HG03039 (cell line): ENCODE measurements around the gene ZNF784.

Experiments
- ATAC-seq: cut with Tn5 transposase; IDR thresholded peaks from one replicate; pipeline ENCODE4 v1.9.1; 2021; ENCODE audit warnings: mild to moderate bottlenecking, moderate library complexity; ENCODE audit not compliant: unreplicated experiment

ZNF784 gene

DNA sequence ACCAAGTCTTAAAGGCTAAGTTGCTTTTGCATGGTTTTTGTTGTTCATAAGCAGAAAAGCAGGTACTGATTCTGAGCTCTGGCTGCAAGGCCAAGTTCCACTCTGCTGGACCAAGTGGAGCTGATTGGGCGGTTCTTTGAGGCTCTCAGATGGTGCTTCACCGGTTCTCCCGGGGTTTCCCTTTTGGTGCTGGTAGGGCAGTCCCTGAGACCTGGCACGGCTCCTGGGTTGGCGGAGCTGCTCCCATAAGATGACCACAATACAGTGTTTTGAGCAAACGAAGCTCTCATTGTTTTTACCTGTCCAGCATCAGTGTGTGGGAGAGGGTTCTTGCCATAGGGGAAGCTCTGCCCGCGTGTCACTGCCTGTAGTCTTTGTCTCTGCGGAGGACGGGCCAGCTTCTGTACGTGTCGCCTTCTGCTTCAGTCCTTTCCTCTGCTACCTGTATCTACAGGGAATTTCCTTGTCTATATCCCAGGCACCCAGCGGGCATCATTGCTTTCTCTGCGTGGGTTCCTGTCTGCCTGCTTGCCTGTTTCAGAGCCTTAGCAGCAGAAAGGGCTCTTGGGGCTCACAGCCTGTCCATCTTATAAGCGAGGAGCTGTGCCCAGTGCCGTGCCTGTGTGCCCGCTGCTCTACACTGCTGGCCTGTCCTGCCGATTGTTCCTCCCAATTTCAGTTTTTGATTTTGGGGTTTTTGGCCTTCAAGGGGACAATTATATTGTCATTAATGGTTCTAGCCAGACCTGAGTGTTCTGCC lies 32.8 kb upstream of the ZNF784 start:
- ATAC-seq, result no peak

DNA sequence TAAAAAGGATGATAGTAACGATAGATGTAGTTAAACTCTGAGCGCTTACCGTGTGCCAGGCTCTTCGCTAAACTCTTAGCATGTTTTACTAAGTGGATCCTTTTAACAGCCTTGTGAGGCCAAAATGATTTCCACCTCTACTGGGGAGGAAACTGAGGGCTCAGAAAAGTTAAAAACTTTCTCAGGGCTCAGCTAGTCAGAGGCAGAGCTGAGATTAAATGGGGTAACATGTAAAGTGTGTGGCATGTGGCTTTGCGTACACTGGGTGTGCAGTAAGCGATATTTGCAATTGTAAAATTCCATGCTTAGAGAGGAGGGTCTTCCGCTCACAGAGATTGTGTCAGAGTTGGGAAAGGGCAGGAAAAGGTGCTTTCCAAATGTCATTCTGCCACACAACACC lies 32.2 kb upstream of the ZNF784 start:
- no peak for ATAC-seq

DNA sequence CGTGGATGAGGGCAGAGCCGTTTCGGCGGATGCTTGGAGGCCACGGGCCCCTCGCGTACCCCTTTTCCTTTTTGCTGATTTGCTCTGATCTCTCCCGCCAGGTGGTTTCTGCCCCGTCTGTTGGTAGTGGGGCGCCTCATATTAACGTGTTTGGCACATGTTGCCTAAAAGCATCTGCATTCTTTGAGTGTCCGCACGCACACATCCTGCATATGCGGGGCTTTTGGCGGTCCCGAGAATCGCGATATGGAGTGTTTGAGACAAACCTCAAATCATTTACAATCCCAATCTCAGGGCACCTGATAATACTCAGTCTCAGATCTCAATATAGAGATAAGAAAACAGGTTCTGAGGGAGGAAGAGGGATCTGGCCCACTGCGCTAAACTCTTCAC lies 31.3 kb upstream of the ZNF784 start:
- ATAC-seq, result no peak

DNA sequence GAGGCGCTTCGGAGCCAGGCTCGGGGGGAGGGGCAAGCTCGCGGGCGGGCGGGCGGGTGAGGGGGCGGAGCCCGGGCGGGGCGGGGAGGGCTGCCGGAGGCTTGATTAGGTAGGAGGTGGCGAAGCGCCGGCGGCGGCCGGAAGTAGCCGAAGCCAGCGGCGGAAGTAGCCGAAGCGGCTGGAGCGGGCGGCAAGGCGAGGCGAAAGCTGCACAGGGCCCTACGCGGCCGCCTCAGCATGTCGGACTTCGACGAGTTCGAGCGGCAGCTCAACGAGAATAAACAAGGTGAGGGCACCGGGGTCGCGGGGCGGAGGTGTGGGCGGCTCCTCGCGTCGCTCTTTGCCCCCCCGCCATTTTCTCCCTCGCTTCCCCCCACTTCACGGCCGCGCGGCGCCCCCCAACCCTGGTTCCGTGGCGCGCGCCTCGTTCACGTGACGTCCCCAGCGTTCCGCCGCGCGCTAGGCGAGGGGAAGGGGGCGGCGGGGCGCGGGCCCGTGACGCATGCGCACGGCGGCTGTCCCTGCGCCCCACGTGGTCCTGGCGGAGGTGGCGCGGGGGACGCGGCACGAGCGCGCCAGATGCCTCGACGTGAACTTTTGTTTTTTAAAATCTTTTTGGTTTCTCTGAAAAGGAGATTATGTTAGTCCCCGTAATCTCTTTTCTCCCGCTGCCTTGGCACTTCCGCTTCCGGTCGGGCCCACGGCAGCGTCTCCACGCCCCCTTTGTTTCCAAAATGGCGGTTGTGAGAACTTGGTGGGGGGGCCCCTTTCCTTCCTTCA lies 30.7 kb upstream of the ZNF784 start, which contains the start of gene U2AF2:
Gene U2AF2 (plus strand): TSS at position 168 of the 780 bp plus-strand sequence. CDS start 70 bp downstream, at position 238.
- peak; percentile 27 for ATAC-seq

DNA sequence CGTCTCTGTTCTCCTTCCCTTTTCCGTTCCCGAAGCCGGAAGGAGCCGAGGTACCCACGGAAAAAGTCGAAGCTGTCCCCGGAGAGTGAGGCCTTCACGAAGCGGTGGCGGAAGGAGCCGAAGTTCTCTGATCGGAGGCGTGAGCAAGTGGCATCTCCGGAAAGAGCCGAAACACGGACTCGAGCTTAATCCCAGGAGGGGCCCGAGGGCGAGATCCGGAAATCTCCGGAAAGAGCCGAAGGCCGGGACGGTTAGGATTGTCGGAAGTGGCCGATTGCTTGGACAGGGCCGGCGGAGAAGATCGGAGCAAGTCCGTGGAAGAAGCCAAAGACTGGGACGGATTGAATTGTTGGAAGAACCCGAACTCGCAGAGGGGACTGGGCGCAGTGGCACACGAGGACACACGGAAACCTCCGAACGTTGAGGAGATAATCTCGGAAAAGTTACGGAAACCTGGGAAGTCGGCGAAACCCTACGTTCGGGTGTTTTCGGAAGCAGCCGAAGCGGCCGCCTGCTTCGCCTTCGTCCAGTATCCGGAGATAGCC lies 30.0 kb upstream of the ZNF784 start:
- ATAC-seq, result peak; percentile 44

DNA sequence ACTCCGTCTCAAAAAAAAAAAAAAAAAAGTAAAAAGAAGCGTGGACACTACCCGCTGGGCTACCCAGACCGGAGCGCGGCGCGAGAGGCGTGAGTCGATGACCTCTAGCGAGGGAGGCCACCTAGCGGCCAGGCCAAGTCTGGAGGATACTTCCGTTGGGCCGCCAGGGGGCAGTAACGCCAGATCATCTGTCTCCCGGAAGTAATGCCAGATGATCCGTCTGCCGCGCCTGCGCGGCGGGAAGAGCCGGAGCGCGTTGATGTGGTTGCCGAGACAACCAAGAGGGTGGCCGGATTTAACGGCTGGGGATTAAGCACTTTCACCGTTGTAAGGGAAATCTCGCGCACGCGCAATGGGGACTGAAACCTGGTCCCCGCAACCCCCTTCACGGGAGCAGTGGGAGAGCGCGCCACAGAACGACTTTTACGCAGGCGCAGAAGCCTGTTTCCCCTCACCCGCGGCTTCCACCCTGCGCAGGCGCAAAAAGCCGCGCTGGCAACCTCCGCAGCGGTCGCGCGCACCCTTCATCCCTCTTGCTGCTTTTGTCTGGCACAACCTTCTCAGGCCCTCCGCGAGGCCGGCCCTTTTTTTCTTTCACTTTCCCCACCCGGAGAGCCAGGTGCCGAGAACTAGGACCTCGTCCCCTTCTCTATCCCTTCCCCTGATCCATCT lies 29.4 kb upstream of the ZNF784 start:
- ATAC-seq, result peak; percentile 36

DNA sequence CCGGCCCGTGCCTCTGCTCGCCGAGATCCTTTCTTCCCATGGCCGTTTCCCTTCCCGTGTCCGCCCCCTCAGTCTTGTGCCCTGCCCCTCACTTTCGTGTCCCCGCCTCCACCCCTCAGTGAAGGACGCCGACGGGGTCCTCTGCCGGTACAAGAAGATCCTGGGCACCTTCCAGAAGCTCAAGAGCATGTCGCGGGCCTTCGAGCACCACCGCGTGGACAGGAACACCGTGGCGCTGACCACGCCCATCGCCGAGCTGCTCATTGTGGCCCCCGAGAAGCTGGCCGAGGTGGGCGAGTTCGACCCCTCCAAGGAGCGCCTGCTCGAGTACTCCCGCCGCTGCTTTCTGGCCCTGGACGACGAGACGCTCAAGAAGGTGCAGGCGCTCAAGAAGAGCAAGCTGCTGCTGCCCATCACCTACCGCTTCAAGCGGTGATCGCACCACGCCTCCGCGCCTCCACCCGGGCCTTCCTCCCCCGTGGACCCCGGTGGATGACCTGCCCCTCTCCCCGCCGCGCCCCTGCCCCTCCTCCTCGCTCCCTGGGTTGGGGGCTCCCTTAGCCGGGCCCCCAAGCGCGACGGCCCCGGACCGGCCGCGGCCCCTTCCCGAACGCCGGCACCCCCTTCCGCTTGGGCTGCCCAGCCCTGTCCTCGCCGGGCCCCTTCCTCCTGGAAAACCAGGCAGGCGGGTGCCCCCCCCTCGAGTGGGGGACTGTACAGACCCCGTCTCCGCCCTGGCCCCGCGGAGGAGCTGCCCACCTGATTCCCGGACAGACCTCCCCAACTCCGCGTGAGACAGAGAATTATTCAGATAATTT lies 28.2 kb upstream of the ZNF784 start:
- ATAC-seq, result no peak

DNA sequence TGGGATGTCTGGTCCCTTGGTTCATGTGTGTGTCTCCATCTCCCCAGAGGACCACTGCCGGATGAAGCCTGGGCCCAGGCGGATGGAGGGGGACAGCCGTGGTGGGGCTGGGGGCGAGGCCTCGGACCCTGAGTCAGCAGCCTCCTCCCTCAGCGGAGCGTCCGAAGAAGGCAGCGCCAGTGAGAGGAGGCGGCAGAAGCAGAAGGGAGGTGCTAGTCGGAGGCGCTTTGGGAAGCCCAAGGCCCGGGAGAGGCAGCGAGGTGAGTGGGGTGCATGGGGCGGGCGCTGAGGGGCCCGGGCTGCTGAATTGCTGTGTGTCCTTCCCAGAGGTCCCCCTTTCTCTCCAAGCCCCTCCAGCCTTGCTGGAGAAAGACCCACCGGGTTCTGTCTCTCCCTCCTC lies 26.9 kb upstream of the ZNF784 start:
- ATAC-seq, result no peak

DNA sequence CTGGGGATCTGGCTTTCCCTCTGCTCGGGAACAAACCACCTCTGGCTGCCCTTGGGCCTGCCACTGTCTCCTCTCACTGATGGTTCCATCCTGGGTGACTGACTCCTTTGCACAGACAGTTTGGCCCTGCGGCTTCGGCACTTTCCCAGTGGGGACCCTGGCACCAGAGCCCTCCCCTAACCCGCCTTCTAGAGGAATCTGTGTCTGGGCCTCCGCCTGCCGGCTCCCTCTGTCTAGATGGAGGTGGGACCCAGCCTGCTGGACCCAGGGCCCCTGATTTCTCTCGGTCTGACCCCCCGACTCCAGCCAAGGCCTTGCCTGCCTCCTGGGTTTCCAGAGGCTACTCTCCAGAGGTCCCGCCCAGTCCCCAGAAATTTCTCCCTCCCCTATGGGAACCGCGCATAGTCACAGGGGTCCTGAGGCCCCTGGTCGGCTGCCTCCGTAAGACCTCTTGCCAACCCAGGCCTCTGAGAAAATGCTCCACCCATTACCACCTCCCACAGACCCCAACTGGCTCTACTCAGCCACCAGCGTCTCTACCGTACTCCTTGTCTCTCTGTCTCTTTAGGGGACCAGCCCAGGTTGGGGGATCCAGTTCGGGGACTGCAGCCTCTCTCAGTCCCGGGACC lies 26.4 kb upstream of the ZNF784 start:
- no peak for ATAC-seq

DNA sequence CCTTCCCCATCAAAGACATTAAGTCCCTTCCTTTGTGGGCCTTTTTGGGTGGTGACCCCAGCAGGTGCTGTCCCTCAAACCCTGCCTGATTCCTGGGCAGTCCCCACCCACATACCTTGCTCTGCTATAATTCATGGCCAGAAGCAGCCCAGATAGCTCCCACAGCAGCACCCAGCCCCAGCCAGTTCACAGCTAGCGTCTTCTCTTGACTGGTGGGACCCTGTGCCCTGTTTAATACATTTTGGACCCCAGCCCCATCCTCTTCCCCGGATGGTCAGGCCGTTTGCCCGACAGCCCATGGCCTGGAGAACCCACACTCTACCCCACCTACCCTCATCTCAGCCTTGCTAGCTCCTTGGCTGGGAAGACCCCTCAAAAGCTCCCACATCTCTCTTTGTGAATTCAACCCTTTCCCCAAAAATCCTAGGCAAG lies 25.8 kb upstream of the ZNF784 start:
- no peak for ATAC-seq

DNA sequence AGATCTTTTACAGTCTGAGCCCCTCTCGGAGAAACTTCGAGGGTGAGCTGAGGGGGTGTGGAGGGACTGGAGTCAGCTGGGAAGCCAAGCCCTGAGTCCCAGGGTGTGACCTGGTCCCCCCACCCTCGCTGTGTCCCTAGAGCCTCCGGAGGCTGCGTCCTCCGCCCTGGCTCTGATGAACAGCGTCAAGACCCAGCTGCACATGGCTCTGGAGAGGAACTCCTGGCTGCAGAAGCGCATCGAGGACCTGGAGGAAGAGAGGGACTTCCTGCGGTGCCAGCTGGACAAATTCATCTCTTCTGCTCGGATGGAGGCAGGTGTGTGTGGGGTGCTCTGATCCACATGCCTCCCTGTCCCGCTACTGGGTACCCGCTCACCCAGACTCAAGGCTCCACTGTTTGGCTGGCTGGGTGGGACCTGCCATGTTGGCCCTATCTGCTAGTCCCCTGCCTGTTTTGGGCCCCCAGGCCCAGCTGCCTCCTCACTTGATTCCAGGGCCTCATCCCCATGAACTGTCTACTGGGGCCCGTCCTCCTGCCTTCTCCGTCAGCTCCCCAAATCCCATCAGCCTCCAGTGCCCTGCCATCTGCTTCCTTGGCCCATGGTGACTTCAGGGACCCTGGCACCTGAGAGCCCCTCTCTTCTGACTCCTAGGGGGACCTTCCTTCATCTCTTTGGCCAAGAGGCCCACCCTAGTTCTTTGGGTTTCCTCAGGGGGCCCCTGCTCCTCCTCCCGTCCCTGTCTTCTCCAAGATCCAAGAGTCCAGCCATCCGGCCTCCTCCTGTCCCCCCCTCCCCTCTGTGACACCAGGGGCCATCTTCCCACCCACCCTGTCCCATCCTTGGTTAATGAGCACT lies 25.1 kb upstream of the ZNF784 start:
- ATAC-seq, result no peak

DNA sequence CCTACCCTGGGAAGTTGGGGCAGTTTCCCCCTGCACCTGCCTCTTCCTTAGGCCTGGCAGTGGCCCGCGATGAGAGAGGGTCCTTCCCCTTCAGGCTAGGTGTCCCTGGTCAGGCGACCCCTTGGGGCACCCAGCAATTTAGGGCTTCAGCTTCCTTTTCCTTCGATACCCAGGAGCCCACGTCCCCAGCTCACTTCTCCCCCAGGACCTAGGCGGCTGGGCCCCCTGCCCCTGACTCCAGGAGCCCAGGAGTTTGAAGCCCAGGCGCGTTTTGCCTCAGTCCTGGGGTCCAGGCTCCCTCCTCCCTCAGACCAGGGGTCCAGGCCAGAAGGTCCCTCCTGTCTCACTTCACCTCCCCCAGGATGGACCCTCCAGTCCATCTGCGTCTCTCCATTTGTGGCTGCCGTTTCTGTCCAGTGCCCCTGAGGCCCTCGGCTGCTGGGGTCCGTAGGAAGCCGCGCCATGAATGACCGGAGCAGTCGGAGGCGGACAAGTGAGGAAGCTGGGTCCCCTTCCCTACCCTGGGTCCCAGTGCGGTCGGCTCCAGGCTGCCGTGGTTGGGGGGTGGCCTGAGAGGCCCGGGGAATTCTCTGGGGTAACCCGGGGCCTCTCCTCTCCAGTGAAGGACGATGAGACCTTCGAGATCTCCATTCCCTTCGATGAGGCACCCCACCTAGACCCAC lies 24.4 kb upstream of the ZNF784 start:
- ATAC-seq, result no peak

DNA sequence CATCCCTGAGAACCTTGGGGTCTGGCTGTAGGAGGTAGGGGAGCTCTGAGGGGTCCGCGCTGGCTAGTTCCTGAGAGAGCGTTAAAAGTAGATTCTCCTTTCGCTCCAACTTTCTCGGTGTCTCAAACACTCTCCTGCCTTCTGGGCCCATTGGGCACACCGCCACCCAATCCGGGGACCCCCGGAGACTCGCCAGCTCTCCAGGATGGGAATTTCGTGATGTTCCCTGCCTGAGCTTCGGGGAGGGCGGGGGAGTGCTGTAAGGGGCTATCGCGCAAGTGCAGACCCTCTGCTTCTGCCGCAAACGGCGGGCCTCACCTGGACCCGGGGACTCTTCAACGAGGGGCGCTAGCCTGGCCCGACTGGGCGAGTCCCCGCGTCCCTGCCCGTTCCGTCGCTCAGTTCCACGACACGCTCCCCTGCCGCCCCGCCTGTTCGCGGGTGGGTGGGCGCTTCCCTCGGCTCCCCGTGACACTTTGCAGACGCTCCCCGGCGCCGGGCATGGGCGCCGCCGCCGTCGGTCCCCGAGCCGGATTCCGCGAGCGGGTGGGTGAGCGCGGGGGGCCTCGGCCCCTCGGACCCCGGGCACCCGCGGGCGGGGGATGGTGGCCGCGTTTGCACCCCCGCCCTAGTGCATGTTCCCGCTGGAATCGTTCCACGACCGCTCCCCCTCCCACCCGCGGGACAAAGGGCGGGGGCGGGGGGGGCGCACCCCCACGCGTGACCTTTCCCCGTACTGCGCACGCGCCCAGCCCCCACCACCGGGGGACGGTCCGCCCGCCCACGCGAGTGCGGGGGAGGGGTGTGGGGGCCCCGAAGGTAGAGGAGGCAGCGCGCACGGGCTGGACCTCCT lies 23.6 kb upstream of the ZNF784 start, which contains the start of gene CCDC106:
Gene CCDC106 (plus strand): TSS at position 481 of the 853 bp plus-strand sequence. CDS start 835 bp downstream, outside the sequence.
- no peak for ATAC-seq

DNA sequence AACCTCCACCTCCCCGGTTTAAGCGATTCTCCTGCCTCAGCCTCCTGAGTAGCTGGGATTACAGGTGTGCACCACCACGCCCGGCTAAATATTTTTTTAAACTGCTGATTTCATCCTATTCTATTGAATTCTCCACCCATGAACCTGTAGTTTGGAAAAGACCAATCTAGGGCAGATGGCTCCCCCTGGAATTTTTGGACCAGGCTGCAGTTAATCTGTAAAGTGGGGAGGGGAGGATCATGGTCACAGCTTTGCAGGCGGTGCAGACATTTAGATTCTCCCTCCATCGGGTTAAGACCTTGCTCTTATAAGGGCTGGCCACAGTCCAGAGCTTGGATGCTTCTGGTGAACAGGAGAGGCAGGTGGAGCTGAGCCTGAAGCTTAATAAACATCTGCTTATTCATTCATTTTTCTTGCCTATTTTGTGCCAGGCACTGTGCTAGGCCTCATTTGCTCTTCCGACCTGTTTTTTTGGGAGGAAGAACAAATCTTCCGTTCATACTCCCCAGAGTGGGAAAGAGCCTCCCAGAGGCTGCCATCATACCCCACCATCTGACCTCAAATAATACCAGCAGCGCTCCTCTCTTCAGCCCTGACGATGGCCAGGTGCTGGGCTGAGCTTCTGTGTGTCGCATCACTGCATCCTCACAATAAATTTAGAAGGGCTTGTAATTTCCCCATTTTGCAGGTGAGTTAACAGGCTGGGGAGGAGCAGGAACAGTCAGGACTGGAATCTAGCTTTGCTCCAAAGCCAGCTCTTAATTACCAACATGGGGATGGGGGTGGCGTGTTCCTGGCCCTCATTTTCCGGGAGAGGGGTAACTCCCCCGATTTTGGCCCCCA lies 22.7 kb upstream of the ZNF784 start:
- ATAC-seq, result no peak

DNA sequence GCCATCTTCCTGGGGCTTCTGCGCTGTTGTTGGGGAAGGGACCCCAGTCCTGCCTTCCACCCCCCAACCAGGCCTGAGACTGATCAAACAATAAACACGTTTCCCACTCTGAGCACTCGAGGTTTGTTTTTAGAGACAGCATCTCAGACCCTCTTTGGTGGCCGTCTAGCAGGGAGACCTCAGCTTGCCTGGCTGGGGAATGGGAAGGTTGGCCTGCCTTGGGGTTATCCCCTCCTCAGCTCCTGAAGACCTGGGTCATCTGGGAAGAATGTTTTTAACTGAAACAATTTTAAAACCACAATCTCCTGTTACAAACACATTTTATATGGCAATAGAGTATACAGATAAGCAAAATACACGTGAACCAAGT lies 21.1 kb upstream of the ZNF784 start:
- ATAC-seq, result no peak

DNA sequence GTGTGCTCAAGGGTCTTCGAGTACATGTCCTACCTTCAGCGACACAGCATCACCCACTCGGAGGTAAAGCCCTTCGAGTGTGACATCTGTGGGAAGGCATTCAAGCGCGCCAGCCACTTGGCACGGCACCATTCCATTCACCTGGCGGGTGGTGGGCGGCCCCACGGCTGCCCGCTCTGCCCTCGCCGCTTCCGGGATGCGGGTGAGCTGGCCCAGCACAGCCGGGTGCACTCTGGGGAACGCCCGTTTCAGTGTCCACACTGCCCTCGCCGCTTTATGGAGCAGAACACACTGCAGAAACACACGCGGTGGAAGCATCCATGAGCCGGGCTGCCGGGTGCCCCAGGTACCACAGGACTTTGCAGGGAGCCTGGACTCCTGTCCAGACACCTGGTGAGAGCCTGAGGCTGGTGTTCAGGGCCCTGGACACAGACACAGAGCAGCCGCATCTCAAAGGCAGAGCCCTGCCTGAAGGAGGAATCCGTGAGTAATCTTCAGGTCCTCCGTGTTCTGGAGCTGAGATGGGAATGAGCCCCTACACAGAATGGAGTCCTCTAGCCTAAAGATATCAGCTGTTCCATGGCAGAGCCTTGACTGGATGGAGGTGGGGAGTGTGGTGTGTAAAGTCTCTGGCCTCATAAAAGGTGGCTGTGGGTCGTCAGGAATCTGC lies 20.6 kb upstream of the ZNF784 start:
- ATAC-seq, result no peak
